GM11168 (cell line): Measurements from ENCODE around the gene ERH.

Experiments
- in situ Hi-C: fragments of 300-500 bp; cut with MboI; formaldehyde crosslinking; loops from one replicate; pipeline ENCODE4 v1.12.0; 2022; ENCODE audit warnings: low sequenced_read_pairs; ENCODE audit not compliant: unreplicated experiment

Gene ERH

GRCh38 chr14:69358233-69358963 lies 39.7 kb downstream of the ERH start:
- in situ Hi-C loops: no loop called here

DNA sequence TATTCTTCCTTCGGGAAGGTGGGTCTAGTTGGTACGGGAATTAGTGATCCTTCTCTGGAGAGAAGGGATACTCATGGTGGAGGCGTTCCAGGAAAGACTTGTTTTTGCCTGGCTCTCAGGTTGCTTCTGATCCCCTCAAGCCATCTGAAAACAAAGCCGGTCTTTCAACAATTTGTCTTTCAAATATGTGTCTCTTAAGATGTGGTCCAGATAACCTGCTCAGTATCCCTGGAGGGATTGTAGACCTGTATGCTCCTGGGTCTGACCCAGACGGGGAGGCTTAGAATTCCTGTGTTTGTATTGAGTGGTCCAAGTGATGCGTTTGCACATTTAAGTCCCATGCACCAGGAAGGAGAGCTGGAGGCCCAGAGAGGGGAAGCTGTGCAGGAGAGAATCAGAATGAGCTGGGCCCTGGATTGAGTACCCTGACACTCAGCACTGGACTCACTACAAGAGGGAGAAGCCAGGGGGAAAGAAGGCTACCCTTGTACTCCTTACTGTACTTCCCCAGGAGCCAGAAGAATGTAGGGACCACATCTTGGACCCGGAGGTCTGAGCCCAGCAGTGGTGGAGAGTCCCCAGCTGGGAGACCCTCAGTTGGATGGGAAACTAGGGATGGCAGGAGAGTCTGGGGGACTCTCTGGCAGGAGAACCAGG lies 40.4 kb downstream of the ERH start:
- in situ Hi-C loops: no loop called here

DNA sequence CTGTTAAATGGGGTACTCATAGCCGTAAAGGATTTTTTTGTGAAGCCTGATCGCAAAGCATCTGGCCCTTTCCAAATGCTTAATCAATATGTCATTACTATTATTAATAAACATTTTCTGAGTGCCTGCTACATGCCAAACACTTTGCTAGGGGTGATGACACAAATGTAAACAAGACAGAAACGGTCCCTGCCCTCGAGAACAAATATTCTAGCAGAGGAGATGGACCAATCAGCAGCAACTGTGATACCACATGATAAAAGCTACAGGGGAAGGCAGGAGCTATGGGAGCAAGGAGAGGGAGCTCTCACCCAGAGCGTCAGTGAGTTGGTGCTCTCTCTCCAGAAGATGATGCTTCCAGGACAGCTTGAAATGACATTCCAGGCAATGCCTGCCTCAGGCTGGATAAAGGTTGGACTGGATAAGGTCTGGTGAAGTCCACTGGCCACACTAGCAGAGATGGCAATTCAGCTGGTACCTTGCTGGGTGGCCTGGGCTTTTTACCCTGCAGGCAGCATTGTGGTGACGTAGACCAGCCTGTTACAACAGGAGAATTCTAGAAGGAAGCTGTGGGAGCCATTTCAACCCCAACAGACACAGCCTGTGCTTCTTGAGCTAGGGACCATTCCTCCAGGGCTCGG lies 41.1 kb downstream of the ERH start:
- in situ Hi-C loops: no loop called here

GRCh38 chr14:69355607-69356281 lies 42.4 kb downstream of the ERH start:
- in situ Hi-C loops: no loop called here

- in situ Hi-C loops: no loop called here
Measured at GRCh38 chr14:69355154-69355597, 42.9 kb downstream of the ERH start.

DNA sequence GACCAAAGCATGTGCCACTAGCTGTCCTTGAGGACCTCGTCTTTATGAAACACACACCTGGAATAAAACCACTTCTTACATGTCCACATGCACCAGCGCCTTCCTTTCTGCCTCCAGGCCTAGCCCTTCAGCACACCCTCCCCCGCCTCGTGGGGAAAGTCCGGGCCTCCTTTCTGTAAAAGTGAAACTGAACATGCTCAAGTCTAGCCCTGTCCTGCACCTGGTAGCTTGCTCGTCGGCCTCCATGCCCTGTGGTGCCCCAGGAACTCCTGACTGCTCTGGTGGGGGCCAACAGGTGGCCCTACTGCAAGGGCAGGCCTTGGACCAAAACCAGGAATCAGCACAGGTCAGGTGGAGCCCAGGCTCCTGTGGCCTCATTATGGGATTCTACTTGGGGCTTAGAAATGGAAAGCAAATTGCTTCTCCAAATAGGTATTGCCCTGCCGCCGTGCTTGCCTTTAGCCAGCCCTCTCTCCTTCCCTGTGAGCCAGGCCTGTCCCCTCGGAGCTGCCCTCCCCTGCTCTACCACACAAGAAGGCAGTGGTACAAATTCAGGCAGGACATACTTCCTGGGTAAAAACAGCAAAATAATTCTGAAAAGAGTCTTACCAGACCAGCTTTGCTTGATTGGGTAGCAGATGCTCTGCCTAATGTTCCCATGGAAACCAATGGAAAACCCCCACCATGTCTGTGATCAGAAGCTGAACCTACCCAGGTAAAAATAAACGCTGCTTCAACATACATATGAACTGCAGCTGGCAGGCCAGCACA lies 43.5 kb downstream of the ERH start:
- in situ Hi-C loops: no loop called here

- in situ Hi-C loops: no loop called here
Measured at GRCh38 chr14:69353168-69353567, 44.9 kb downstream of the ERH start.

DNA sequence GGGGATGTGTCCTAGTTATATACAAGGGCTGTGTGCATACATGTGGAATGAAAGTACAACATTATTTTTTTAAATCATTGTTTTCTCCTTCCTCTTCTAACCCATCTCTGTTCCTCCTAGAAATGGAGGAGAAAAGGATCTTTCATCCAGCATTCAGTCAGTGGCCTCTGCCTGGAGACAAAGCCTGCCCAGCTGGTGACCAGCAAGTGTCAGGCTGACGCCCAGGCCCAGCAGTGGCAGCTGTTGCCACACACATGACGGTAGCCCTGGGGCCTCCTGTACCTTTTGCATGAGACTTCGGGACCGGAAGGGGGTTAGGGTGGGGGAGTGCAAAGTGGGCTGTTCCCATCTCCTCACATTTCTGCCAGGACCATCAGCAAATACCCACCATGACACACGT lies 46.2 kb downstream of the ERH start:
- in situ Hi-C loops: no loop called here

DNA sequence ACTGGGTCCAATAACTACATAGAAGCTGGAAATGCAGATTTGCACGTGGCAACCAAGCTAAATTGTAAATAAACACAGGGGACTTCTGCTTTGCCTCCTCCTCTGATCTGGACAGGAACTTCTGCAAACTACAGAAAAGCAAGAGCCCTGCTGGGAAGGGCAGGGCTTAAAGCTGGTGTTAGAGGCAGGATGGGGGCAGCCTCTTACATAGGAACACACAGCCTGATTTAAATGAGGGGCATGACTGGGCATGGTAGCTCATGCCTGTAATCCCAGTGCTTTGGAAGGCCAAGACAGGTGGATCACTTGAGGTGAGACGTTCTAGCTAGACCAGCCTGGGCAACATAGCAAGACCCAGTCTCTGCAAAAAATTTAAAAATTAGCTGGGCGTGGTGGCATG lies 46.7 kb downstream of the ERH start:
- in situ Hi-C loops: no loop called here

- in situ Hi-C loops: no loop called here
Measured at GRCh38 chr14:69350892-69351291, 47.2 kb downstream of the ERH start.

GRCh38 chr14:69349091-69349777 lies 48.9 kb downstream of the ERH start:
- in situ Hi-C loops: no loop called here

DNA sequence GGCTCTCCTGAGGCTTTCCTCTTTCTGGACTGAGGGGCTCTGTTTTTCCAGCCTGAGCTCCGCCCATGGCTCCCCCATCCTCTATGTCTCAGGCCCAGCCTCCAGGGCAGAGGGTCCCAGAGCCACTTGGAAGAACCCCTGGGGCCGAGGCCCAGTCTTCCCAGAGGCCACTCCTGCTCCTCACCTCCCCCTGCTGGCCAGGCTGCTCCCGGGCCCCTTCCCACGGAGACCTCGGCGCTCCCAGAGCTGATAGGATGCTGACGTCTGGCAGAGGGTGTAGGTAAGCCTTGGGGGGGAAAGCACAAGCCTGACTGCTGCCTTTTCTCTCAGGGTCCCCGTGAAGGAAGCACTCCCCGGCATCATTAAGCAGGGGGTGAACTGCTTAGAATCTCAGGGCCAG lies 51.4 kb downstream of the ERH start:
- in situ Hi-C loops: no loop called here

DNA sequence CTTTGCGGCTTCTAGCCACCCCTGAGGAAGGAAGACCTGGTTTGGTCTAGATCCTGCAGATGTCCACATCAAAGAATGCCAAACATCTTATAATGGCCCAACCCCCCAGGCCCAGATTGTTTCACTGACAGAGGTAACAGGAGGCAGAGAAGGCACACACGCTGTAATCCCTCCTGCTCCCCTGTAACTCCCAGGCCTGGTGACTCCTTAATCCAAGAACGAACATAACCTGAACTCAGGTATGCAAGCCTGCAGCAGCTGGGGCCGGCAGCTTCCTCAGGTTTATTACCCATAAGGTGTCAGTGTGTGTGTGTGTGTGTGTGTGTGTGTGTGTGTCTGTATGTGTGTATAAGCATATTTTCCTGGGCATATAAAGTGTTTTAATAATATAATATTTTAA lies 52.7 kb downstream of the ERH start:
- in situ Hi-C loops: no loop called here

- in situ Hi-C loops: no loop called here
Measured at GRCh38 chr14:69344171-69344570, 53.9 kb downstream of the ERH start.

DNA sequence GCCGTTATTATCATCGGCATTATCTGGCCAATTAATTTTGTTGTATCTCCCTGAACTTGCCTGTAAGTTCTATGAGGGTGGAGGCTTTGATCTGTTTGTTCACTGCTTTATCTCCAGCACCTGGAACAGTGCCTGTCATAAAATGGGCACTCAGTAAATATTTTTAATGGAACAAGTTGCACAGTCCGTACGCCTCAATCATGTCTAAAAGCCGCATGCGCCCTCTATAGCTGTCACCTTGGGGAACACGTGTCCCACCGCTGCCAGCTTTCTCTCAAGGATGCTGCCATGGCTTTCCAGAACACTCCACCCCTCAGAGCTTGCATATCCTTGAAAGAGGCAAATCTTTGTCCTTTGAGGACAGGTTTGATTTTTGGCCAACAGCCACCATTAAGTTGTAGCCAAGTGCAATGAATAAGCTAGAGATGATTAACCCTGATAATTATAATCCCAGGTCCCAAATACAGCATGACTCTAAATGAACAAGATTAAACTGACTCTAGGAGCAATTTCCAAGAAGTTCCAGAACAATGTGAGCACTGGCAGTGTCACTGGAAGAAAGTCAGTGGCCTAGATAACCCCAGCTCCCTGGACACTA lies 55.1 kb downstream of the ERH start:
- in situ Hi-C loops: no loop called here

- in situ Hi-C loops: no loop called here
Measured at GRCh38 chr14:69339426-69339825, 58.7 kb downstream of the ERH start.

- in situ Hi-C loops: no loop called here
Measured at GRCh38 chr14:69337984-69338383, 60.1 kb downstream of the ERH start.

DNA sequence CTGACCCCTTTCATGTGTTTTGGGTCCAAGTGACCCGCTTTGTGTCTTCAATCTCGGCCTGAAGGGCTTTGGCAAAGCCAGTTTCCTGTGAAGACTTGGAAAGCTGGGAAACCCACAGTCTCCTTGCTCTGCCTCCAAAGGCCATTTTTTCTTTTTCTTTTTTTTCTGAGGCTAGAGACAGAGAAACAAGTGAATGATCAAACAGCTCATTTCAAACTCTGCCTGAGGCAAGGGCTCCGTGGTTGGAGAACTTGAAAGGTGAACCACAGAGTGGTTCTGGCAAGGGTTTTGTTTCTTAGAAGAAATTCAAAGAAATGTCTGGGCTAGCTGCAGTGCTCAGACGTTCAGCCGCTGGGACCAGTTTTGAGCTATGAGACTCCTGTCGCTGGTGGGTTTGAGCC lies 62.7 kb downstream of the ERH start:
- in situ Hi-C loops: no loop called here

GRCh38 chr14:69334576-69334975 lies 63.5 kb downstream of the ERH start:
- in situ Hi-C loops: no loop called here
